ENCODE measurements around the gene WDR54. TPM values are rescaled to one million over a fixed set of nuclear protein-coding genes. Genes with fewer than 3 reads are reported as not detected.

The WDR54 gene
- polyA plus RNA-seq, 1 experiment: 14.5 TPM

DNA sequence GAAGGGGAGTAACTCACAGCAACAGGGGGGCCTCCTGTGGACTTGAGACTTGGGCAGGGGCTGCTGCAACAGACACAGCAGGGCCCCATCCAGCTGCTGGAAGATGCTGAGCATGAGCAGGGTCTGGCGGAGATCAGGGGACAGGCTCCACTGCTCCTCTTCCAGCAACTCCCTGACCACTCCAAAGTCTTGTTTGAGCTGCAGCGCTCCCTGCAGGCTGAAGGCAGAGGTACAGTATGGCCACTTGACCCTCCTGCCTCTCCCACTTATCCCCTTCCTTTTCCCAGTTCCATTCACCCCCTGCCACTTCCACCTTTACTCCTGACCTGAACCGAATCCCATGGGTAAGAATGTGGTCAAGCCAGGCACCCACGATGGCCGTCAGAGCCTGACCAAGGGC lies 53.4 kb downstream of the WDR54 start:
- no peaks in the 10 kb centered on the region; the same call in 1 of the 2 replicates for H3K9me3 ChIP-seq (ENCODE audit: control insufficient read depth, insufficient read depth, low read length)
- H3K4me3 ChIP-seq (ENCODE audit: low read depth, low read length): no peak overlapping the region
- ChIA-PET CTCF (interaction anchor here (1.2 kb wide), 1 partner anchor 110 kb away, joined by 3 read pairs; no protein-coding TSS in a partner anchor), POLR2A (no interaction called here)
- DNase-seq (ENCODE audit: low read depth, low spot score): no peak
- no peak overlapping the region for H3K27ac ChIP-seq (ENCODE audit: low read depth, low read length)
- peak; percentile 17; the same call in 1 of the 2 replicates for TF ChIP-seq CTCF (IDR thresholded peaks at IDR 0.05; ENCODE audit: low read depth, low read length)
- H3K27me3 ChIP-seq (ENCODE audit: control insufficient read depth, insufficient read depth, low read length): no peaks in the 10 kb centered on the region

Other genes starting within 250 kb of the WDR54 start
- 49.7 and 59.7 TPM in 2 replicates for gene MOB1A, start 242.9 kb upstream of the WDR54 start, polyA plus RNA-seq (2011; rRNA removed)
- gene MTHFD2, start 223.1 kb upstream of the WDR54 start, polyA plus RNA-seq (2011; rRNA removed): 234 and 299 TPM in 2 replicates
- 0.15 and 0.25 TPM in 2 replicates for gene SLC4A5, start 78.3 kb upstream of the WDR54 start, polyA plus RNA-seq (2011; rRNA removed)
- gene DCTN1, start 41.4 kb upstream of the WDR54 start, polyA plus RNA-seq (2011; rRNA removed): 147 and 188 TPM in 2 replicates
- 0.16 TPM in 2 replicates for gene C2orf81, start 111 bp upstream of the WDR54 start, polyA plus RNA-seq (2011; rRNA removed)
- 12.6 and 12.7 TPM in 2 replicates for gene RTKN, start 20.2 kb downstream of the WDR54 start, polyA plus RNA-seq (2011; rRNA removed)
- 4.7 and 4.8 TPM in 2 replicates for gene INO80B, start 33.4 kb downstream of the WDR54 start, polyA plus RNA-seq (2011; rRNA removed)
- 56.0 and 68.5 TPM in 2 replicates for gene WBP1, start 36.7 kb downstream of the WDR54 start, polyA plus RNA-seq (2011; rRNA removed)
- gene MOGS, start 43.7 kb downstream of the WDR54 start, polyA plus RNA-seq (2011; rRNA removed): 32.8 and 38.0 TPM in 2 replicates
- 25.9 and 32.8 TPM in 2 replicates for gene MRPL53, start 51.0 kb downstream of the WDR54 start, polyA plus RNA-seq (2011; rRNA removed)
- 4.5 and 4.6 TPM in 2 replicates for gene CCDC142, start 61.3 kb downstream of the WDR54 start, polyA plus RNA-seq (2011; rRNA removed)
- gene TTC31, start 61.4 kb downstream of the WDR54 start, polyA plus RNA-seq (2011; rRNA removed): 16.4 and 17.7 TPM in 2 replicates
- gene LBX2, start 77.9 kb downstream of the WDR54 start, polyA plus RNA-seq (2011; rRNA removed): 0.76 and 0.86 TPM in 2 replicates
- gene PCGF1, start 86.0 kb downstream of the WDR54 start, polyA plus RNA-seq (2011; rRNA removed): 20.9 and 21.4 TPM in 2 replicates
- gene TLX2, start 92.7 kb downstream of the WDR54 start, polyA plus RNA-seq (2011; rRNA removed): not detected in 2 replicates
- 0.02 TPM in 1 of 2 replicates, not detected in the other for gene DQX1, start 104.5 kb downstream of the WDR54 start, polyA plus RNA-seq (2011; rRNA removed)
- 51.9 and 64.4 TPM in 2 replicates for gene AUP1, start 108.0 kb downstream of the WDR54 start, polyA plus RNA-seq (2011; rRNA removed)
- 20.2 and 22.4 TPM in 2 replicates for gene HTRA2, start 108.2 kb downstream of the WDR54 start, polyA plus RNA-seq (2011; rRNA removed)
- gene LOXL3, start 132.2 kb downstream of the WDR54 start, polyA plus RNA-seq (2011; rRNA removed): 41.1 and 46.2 TPM in 2 replicates
- 16.8 and 24.4 TPM in 2 replicates for gene DOK1, start 133.0 kb downstream of the WDR54 start, polyA plus RNA-seq (2011; rRNA removed)
- 0.07 and 0.10 TPM in 2 replicates for gene M1AP, start 226.6 kb downstream of the WDR54 start, polyA plus RNA-seq (2011; rRNA removed)
- gene SEMA4F, start 232.5 kb downstream of the WDR54 start, polyA plus RNA-seq (2011; rRNA removed): 6.8 and 7.0 TPM in 2 replicates

Data from AG04450 (cell line).